GM18517 (cell line): ENCODE measurements around the gene SOD2.
"Not testable (repeated sequence)": the region's sequence is repeated elsewhere in the genome, so short reads cannot be mapped to it uniquely, and the experiment has no call there.

ENCODE experiments used
- ATAC-seq: cut with Tn5 transposase; IDR thresholded peaks from one replicate; pipeline ENCODE4 v1.9.1; 2021; ENCODE audit warnings: mild to moderate bottlenecking, moderate library complexity; ENCODE audit not compliant: unreplicated experiment

Gene SOD2

DNA sequence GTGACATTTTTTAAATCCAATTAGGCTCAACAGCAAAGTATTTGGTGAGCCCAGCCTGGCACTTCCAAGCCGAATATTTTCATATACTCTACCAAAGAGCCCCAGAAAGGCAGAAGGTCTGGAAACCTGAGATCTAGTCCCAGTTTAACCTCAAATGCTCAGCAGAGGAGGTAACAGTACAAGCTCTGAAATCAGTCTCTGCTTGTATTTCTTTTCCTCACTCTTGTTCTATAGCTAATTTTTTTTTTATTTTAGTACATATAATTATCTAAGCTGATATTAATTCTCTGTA is 9.1 kb downstream of the SOD2 start:
- no peak for ATAC-seq

DNA sequence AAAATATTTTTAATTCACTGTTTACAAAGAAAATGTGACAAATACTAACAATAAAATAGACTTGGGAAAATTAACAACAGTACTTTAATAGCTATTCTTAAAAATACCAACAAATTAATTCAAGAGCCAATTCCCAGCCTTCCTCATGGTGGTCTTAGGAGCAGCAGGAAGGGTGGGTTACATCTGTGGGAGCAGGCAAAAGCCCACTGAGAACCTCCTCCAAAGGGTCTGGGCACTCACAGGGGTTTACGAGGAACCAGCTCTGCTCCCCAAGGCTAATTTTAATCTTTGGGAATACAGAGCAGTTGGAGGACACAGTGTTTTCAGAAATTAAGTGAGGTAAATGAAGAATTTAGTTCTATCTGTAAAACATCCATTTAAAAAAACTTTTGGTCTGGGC is 10.2 kb downstream of the SOD2 start:
- ATAC-seq = no peak

DNA sequence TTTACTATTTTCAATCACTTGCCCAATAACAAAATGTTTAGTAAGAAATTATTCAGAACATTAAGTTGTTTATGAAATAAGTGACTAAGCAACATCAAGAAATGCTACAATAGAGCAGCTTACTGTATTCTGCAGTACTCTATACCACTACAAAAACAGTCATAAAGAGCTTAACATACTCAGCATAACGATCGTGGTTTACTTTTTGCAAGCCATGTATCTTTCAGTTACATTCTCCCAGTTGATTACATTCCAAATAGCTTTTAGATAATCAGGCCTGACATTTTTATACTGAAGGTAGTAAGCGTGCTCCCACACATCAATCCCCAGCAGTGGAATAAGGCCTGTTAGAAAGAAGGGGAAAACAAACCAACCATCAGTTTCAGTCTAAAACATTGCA is 10.7 kb downstream of the SOD2 start:
- ATAC-seq = no peak

DNA sequence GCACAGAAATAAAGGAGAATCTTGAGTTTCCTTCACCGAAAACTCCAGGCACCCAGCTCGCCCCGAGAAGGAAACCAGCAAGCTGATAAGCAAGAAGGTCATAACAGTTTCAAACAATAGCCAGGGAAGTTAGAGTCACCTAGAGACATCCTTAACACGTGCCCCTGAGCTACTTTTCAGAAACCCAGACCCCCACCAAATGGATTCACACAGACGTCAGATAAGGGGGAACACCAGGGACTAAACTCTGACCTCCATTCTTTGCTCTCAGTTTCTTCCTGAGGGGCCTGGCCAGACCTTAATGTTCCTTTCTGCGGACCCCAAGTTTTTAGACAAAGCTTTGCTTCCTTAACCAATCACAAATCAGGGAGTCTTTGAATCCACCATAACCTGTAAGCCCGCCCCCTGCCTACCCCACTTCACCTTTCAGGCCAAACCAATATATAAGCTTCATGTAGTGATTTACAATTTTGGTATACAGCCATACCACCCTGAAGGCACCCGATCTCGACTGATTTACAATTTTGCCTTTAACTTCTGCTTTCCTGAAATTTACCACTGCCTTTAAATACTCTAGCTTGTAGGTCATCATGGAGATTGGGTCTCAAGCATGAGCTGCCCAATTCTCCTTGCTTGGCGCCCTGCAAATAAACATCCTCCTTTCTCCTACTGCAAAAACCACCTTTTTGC is 11.7 kb downstream of the SOD2 start:
- ATAC-seq = no peak

DNA sequence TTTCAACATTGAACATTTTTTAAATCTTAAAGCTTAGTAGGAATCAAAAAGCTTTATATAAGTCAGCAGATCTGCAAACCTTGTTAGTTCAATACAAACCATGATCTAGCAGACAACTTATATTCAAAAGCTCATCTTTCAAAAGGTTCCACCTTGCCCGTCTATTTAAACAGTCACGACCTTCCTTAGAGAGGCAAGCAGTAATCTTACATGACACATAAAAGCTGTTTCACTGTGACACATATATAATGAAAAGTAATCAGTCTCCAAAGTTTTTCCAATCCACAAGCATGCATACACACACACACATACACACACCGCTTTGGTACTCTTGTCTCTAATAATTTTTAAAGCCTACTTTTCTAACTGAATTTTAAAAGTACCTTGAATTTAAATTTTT is 12.9 kb downstream of the SOD2 start:
- no peak for ATAC-seq

DNA sequence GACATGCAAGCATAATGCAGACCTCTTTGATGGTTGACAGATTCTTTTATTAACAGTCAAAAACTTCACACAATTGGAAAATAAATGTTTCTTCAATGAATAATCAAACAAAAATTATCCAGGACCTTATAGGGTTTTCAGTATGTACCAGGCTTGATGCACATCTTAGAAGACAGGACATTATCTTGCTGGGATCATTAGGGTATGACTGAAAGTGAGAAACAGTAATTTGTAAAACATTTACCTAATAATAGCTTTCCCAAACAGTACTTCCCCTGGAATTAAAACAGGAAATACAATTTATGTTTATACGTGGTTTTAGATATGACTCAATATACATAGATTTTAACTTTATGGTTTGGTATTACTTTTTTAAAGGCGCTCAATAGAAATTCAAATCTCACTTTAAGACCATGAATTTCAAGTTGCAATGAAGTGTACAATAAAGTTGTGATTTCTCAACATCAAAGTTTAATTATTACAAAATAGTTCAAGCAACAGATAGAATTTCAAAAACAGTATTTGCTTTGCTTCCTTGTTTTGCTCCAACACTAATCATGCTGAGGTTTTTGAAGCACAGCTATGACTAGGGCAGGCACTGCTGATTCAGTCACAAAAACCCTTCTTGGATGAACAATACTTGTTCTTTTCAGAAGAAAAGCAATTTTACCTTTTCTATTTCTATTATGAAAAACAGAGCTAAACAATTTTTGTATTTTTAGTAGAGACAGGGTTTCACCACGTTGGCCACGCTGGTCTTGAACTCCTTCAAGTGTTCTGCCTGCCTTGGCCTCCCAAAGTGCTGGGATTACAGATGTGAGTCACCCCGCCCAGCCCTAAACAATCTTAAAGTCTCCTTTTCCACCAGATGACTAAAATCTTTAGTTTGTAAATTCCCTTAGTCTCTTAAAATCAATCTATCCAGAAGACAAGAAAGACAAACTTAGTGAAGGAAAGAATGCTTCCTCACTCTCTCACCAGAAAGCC is 13.7 kb downstream of the SOD2 start:
- no peak for ATAC-seq

DNA sequence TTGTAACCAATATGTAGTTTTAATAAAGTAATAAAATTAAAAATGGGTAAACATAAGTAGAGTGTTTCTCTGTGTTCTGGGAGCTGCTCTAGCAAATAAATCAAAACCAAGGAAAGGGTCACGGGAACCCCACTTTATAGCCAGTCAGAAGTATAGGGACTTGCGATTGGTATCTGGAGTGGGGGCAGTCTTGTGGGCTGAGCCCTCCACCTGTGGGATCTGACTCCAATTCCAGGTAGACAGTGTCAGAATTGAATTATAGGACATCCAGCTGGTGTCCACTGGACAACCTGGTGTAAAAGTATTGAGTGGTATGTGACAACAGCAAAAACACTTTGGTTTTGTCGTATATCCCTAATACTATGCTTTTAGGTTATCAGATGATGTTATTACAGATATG is 14.5 kb downstream of the SOD2 start:
- no peak for ATAC-seq

DNA sequence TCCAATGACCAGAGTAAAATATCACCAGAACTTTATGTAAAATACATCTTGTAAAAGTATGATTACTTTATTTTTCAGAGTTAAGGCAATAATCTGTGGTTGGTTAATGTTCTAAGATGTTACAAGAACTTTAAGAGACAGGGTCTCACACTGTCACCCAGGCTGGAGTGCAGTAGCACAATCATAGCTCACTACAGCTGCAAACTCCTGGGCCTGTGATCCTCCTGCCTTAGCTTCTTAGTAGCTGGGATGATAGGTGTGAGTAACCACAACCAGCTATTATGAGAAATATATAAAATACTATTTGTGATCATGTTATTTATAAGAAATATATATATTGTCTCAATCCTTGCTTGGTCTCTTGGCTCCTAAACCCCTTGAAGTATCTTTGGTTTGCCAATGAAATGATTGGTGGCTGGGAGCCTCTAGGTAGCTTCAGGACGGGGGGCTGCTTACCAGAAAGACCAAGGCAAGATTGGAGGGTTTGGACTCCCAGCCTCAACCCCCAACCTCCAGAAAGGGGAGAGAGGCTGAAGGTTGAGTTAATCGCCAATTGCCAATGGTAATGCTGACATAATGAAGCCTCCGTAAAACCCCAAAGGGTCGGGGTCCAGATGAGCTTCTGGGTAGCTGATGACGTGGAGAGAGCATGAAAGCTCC is 15.4 kb downstream of the SOD2 start:
- no peak for ATAC-seq

DNA sequence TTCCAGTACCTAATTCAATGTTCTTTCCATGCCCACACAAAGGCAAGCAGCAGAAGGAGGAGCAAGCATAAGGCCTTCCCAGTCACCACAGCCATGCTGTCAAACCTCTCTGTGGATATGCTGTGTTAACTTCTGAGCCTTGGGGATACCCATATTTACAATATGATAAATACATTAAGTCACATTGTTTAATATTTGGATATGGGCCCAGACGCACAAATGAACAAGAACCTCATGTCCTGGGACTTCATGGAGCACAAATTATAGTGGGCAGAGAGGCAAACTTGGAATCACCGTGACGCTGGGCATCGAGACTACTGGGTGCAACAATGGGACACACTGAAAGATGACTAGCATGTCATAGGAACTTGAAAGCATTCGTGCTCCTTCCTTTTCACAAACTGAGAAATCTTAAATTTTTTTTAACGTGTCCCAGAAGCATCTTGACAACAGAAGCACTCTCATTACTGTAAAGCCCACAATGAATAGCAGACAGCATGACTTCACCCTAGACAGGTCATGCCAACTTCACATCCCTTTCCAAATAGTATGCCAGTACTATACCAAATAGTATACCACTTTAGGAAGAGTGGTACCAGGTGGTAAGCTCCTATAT is 16.0 kb downstream of the SOD2 start:
- ATAC-seq = no peak

DNA sequence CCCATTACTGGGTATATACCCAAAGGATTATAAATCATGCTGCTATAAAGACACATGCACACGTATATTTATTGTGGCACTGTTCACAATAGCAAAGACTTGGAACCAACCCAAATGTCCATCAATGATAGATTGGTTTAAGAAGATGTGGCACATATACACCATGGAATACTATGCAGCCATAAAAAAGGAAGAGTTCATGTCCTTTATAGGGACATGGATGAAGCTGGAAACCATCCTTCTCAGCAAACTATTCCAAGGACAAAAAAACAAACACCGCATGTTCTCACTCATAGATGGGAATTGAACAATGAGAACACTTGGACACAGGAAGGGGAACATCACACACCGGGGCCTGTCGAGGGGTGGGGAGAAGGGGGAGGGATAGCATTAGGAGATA is 16.8 kb downstream of the SOD2 start:
- not testable (repeated sequence) for ATAC-seq

DNA sequence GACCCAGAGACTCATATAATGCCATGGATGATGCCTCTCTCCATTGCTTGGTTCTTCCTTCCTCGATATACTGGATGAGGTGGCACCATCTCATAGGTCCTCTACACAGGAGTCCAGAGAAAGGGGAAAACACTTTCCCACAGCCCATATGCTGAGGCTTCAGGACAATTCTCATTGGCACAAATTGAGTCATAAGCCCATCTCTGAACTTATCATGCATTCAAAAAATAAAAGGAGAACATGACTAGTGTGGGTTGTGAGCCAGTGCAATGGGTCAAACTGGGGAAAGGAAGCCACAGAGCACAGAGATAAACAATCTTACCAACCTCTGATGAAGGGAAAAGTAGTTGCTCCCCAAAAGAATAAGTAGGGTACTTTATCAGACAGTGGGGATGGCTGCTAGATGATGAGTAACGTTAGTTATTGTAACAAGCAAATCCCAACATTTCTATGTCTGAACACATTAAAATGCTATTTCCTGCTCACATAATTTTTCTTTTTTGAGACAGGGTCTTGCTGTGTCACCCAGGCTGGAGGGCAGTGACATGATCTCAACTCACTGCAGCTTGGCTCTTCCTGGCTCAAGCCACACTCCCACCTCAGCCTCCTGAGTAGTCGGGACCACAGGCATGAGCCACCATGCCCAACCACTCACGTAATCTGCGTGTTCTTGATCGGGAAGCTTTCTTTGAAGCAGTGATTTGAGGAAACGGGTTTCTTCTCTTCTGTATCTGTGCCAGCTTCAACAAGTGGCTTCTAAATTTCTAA is 27.0 kb downstream of the SOD2 start:
- no peak for ATAC-seq

DNA sequence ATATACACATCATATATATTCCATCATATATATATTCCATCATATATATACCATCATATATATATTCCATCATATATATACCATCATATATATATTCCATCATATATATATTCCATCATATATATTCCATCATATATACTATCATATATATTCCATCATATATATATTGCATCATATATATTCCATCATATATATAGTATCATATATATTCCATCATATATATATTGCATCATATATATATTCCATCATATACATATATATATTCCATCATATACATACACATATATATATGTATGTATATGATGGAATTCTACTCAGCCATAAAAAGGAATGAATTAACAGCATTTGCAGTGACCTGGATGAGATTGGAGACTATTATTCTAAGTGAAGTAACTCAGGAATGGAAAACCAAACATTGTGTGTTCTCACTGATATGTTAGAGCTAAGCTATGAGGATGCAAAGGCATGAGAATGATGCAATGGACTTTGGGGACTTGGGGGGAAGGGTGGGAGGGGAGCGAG is 29.6 kb downstream of the SOD2 start:
- ATAC-seq = not testable (repeated sequence)

DNA sequence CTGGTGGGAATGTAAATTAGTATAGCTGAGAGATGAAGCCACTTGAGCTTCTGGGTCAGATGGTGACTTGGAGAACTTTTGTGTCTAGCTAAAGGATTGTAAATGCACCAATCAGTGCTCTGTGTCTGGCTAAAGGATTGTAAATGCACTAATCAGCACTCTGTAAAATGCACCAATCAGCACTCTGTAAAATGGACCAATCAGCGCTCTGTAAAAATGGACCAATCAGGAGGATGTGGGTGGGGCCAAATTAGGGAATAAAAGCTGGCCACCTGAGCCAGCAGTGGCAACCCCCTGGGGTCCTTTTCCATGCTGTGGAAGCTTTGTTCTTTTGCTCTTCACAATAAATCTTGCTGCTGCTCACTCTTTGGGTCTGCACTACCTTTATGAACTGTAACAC is 31.1 kb downstream of the SOD2 start:
- not testable (repeated sequence) for ATAC-seq

DNA sequence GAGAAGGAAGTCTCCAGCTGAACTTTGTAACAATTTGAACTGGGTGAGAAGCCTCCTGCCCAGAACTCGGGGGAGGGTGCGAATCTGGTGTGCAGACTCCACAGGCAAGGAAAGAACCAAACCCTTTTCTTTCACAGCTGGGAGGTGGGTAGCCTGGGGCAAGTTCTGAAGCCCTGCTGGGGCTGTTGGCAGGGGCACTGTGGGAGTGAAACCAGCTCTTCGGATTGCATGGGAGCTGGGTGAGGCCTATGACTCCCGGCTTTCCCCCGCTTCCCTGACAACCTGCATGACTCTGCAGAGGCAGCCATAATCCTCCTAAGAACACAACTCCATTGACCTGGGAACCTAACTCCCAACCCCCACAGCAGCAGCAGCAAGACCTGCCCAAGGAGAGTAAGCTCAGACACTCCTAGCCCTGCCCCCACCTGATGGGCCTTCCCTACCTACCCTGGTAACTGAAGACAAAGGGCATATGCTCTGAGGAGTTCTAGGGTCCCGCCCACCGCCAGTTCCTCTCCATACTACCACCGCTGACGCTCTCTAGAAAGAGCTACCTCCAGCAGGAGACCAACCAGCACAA is 37.5 kb downstream of the SOD2 start:
- no peak for ATAC-seq

DNA sequence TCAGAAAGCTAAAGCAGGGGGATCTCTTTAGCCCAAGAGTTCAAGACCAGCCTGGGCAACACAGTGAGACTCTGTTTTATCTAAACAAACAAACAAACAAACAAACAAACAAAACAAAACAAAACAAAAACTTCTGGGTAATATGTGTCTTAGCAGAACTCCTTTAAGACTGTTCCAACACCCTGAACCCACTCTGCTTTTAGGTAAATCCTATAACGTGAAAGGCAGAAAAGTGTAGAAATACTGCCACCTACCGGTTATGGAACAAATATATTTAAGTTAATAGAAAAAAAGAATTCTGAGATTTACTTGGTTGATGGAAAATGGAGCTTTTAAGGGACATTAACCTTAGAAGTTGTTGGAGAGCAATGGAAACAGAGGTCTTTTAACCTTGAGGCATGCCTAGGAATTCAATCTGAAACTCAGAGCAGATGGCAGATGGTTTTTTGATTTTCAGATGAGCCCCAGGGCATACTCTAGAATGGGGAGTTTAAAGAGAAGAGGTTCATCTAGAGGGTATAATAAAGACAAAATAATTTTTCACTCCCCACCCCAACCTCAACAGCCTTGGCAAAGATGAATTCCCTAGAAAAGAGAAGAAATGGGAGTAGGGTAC is 38.5 kb downstream of the SOD2 start:
- peak; percentile 55 for ATAC-seq

DNA sequence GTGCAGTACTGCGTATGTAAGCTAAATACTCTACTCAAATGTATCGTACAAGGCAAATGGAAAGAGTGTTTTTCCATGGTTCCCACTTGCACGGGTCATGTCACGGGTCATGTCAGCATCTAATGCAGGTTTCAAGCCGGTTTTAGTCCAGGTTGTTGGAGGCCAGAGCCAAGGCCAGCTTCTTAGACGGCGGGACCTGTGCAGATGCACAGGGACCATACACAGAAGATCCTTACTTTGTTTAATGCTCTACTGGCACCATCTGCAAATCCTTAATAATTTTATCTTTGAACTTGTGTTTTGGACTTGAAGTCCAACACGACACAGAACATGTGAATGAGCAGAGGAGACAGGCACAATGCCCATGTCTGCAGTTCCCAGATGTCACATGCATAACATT is 42.7 kb downstream of the SOD2 start:
- ATAC-seq = no peak

DNA sequence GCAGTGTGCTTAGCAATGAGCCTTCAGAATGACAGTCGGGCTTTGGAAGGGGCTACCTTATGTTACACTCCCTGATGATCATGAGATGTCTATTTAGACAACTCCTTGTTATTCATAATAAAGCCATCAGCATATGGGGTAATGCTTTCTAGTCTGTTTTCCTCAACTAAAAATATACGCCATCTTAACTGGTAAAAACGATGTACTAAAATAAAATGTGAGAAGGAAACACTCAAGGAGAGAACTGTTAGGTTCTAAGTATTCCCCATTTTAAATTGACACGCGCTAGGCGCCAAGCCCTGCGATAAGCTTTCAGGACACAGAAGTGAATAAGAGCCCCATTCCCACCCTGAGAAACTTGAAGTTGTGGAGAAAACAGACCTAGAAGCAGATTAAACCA is 43.6 kb downstream of the SOD2 start:
- ATAC-seq = no peak

DNA sequence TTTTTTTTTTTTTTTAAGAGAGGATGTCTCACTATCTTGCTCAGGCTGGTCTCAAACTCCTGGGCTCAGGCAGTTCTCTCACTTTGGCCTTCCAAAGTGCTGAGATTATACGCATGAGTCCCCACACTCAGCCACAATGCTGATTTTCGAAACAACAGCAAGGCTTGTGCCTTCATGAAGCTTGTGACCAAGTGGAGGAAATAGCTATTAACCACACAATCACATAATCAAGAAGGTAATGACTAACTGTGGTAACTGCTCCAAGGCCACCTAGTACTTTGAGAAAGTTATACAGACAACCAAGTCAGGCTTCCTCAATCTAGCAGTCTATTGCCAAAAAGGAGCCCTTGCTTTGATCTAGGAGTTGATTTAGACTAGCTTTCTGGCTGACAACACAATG is 46.3 kb downstream of the SOD2 start:
- ATAC-seq = peak; percentile 68

DNA sequence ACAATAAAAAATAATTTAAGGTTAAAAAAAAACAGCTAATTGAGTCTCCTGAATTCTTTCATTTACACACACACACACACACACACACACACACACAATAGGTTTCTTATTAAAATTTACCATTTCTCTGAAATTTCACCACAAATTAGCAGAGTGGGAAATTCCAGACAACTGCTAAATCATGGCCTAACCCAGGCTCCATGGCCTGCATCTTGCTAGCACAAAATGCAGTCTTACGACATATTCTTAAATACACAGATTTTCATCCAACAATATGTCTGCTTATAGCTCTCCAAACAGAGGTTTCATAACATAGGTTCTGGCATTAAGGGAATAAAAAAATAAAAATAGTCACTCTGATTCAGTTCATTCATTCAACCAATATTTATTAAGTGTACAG is 46.9 kb downstream of the SOD2 start:
- ATAC-seq = no peak

DNA sequence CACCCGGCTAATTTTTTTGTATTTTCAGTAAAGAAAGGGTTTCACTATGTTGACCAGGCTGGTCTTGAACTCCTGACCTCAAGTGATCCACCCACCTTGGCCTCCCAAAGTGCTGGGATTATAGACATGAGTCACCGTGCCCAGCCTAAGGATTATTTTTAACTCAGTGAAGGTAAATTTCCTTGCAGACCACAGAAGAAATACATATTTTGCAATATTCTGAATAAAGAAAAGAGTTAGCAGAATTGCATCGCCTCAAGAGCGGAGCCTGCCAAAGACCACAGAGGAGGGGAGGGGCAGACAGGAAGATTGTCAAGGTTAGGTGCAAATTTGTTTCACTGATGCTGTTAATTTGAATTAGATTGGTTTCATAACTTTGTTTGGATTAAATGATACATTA is 47.4 kb downstream of the SOD2 start:
- ATAC-seq = no peak
